ENCODE results near the gene TMEM115.

DNA sequence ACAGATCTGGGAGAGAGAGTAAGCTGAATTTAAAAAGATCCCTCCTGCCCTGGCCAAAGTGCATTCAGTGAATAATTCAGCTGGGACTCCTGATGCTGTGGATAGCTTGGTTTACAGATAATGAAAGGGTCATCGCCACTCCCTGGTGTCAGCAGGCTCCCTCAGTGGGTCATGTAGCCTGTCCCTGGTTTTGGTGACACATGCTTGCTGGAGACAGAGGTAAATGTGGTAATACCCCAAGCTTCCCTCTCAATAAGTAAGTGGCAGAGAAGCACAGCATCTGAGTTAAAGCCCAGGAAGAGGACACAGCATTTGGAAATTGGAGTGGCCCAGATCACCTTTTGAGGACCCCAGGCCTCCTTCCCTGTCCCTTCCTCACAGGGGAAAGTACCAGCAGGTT is 1.8 kb downstream of the TMEM115 start:
- TF ChIP-seq, protein P1, sequence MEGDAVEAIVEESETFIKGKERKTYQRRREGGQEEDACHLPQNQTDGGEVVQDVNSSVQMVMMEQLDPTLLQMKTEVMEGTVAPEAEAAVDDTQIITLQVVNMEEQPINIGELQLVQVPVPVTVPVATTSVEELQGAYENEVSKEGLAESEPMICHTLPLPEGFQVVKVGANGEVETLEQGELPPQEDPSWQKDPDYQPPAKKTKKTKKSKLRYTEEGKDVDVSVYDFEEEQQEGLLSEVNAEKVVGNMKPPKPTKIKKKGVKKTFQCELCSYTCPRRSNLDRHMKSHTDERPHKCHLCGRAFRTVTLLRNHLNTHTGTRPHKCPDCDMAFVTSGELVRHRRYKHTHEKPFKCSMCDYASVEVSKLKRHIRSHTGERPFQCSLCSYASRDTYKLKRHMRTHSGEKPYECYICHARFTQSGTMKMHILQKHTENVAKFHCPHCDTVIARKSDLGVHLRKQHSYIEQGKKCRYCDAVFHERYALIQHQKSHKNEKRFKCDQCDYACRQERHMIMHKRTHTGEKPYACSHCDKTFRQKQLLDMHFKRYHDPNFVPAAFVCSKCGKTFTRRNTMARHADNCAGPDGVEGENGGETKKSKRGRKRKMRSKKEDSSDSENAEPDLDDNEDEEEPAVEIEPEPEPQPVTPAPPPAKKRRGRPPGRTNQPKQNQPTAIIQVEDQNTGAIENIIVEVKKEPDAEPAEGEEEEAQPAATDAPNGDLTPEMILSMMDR (IDR thresholded peaks at IDR 0.05): no peak
- TF ChIP-seq POLR2A (IDR thresholded peaks at IDR 0.05): no peak

Measured in right lobe of liver (tissue), 4 donors.